A549 (cell line): Measurements from ENCODE around the gene LSR. TPM values are rescaled to one million over a fixed set of nuclear protein-coding genes. Genes with fewer than 3 reads are reported as not detected.

ENCODE experiments used
- ATAC-seq, 2 experiments: fragments of 200-7000 bp in 1 of 2; fragments of >200 bp in 1 of 2; cut with Nextera tagmentation in 1 of 2; cut with Tn5 transposase in 1 of 2; 3 replicates each; pipeline versions ENCODE4 v1.8.0 to v1.9.1; 2018 to 2020; ENCODE audit warnings: mild to moderate bottlenecking in 1 of 2, moderate library complexity in 1 of 2
- CTCF ChIA-PET: fragments of 300-600 bp; sonication (Branson Sonifier 250); formaldehyde crosslinking; extraction: SDS; loops from one replicate; lab custom pipeline; 2021; ENCODE audit warnings: antibody characterized with exemption, inconsistent platforms; lab: Yijun Ruan, JAX
- POLR2A ChIA-PET: fragments of 350-600 bp; formaldehyde crosslinking; extraction: SDS; loops from one replicate; lab custom pipeline; 2021; ENCODE audit warnings: antibody characterized with exemption, inconsistent platforms; lab: Yijun Ruan, JAX
- DNase-seq, 2 experiments: peaks; one replicate each; pipeline versions ENCODE4 v3.0.0 to v3.0.0-alpha.2; 2011 to 2016; ENCODE audit warnings: low read depth in 1 of 2, low spot score in 1 of 2
- FAIRE-seq: peaks from 2 replicates; lab custom pipeline; 2011; peaks lifted over from hg19 to GRCh38; lab: Jason Lieb, UNC
- H3K27ac ChIP-seq, 2 experiments: fragments of >200 bp; sonication (Bioruptor Twin); formaldehyde crosslinking; 3 replicates each; pipeline ENCODE4 v1.5.1; 2016 to 2017
- H3K4me1 ChIP-seq: fragments of >200 bp; sonication (Bioruptor Twin); formaldehyde crosslinking; 3 replicates; pipeline ENCODE4 v1.6.1; 2016
- H3K4me2 ChIP-seq: fragments of >200 bp; sonication (Bioruptor Twin); formaldehyde crosslinking; 3 replicates; pipeline ENCODE4 v1.6.1; 2016
- H3K4me3 ChIP-seq: fragments of >200 bp; sonication (Bioruptor Twin); formaldehyde crosslinking; 3 replicates; pipeline ENCODE4 v1.5.1; 2016
- H3K9me3 ChIP-seq: fragments of >200 bp; sonication (Bioruptor Twin); formaldehyde crosslinking; 3 replicates; pipeline ENCODE4 v1.6.1; 2016
- CBX8 ChIP-seq: fragments of 200-600 bp; sonication (generic); IDR thresholded peaks from 2 replicates; pipeline ENCODE4 v1.6.1; 2016
- CEBPB ChIP-seq, 2 experiments: fragments of >200 bp in 1 of 2; sonication (Bioruptor Twin) in 1 of 2; formaldehyde crosslinking in 1 of 2; IDR thresholded peaks; 2 replicates each; pipeline ENCODE4 v1.6.1; 2012 to 2016
- CHD4 ChIP-seq: fragments of 200-600 bp; sonication (generic); IDR thresholded peaks from 2 replicates; pipeline ENCODE4 v1.6.1; 2016; ENCODE audit warnings: antibody characterized with exemption, mild to moderate bottlenecking, borderline replicate concordance
- EHMT2 ChIP-seq: fragments of 200-600 bp; sonication (generic); IDR thresholded peaks from 2 replicates; pipeline ENCODE4 v1.6.1; 2016; ENCODE audit warnings: antibody characterized with exemption, low read depth, mild to moderate bottlenecking, moderate library complexity
- FOSB ChIP-seq: fragments of 250-450 bp; sonication (Bioruptor Pico); IDR thresholded peaks from 2 replicates; pipeline ENCODE4 v1.5.0; 2020; ENCODE audit warnings: mild to moderate bottlenecking, moderate library complexity
- FOSL2 ChIP-seq, 2 experiments: fragments of 450-650 bp in 1 of 2; fragments of >200 bp in 1 of 2; sonication (Bioruptor Twin) in 1 of 2; formaldehyde crosslinking; IDR thresholded peaks; 2 replicates each; pipeline versions ENCODE4 v1.5.0 to v1.6.1; 2016 to 2020; ENCODE audit warnings: mild to moderate bottlenecking in 1 of 2, moderate library complexity in 1 of 2
- GATA3 ChIP-seq: IDR thresholded peaks from 2 replicates; pipeline ENCODE4 v1.6.1; 2012; ENCODE audit warnings: borderline replicate concordance
- HOXA7 ChIP-seq: fragments of 250-450 bp; sonication (Bioruptor Pico); IDR thresholded peaks from 2 replicates; pipeline ENCODE4 v1.5.0; 2020; ENCODE audit warnings: mild to moderate bottlenecking, moderate library complexity
- HOXB5 ChIP-seq: fragments of 250-450 bp; sonication (Bioruptor Pico); IDR thresholded peaks from 2 replicates; pipeline ENCODE4 v1.5.0; 2020; ENCODE audit warnings: mild to moderate bottlenecking, moderate library complexity
- MYC ChIP-seq: IDR thresholded peaks from 2 replicates; pipeline ENCODE4 v1.6.1; 2012; ENCODE audit warnings: mild to moderate bottlenecking, inconsistent platforms, low read length, improper control_type of control experiment, borderline replicate concordance
- PHF8 ChIP-seq: fragments of 200-600 bp; sonication (generic); IDR thresholded peaks from 2 replicates; pipeline ENCODE4 v1.6.1; 2016; ENCODE audit warnings: low read depth, mild to moderate bottlenecking, antibody characterized with exemption, moderate library complexity, borderline replicate concordance
- RFX5 ChIP-seq: fragments of 450-650 bp; IDR thresholded peaks from 2 replicates; pipeline ENCODE4 v1.7.1; 2014; ENCODE audit warnings: antibody characterized with exemption, mild to moderate bottlenecking, moderate library complexity
- ZC3H11A ChIP-seq: fragments of 450-650 bp; IDR thresholded peaks from 2 replicates; pipeline ENCODE4 v1.6.1; 2014; ENCODE audit warnings: antibody characterized with exemption, mild to moderate bottlenecking
- ZNF302 ChIP-seq: fragments of 250-450 bp; sonication (Bioruptor Pico); IDR thresholded peaks from 2 replicates; pipeline ENCODE4 v1.9.0; 2021; ENCODE audit warnings: inconsistent platforms, mild to moderate bottlenecking, moderate library complexity
- ZSCAN20 ChIP-seq: fragments of 250-450 bp; sonication (Bioruptor Pico); IDR thresholded peaks from 2 replicates; pipeline ENCODE4 v1.8.0; 2022; ENCODE audit warnings: mild to moderate bottlenecking, moderate library complexity
- WGBS: methylation state at CpG from one replicate; pipeline ENCODE4 v1.1.6; 2017; ENCODE audit errors: missing lambda C conversion rate; 5-methylcytosine and 5-hydroxymethylcytosine counted together
- polyA plus RNA-seq, 4 experiments: library from polyadenylated mRNA; depleted of rRNA in 3 of 4; stranded (reverse); fragments of >200 nt; fragmentation: RNase III in 1 of 4; extraction: RNeasy Plus Mini Kit Qiagen cat#74134 plus additional on column Dnase treatment in 1 of 4; gene quantifications; 2 replicates in 3 of 4; 3 replicates in 1 of 4; pipeline ENCODE4 v1.2.3, GENCODE V29; 2011 to 2017
- TF ChIP-seq, protein P1 (sequence below): fragments of 150-350 bp; IDR thresholded peaks from 2 replicates; pipeline ENCODE4 v1.6.1; 2014; ENCODE audit warnings: low read depth, mild to moderate bottlenecking, low read length
- TF ChIP-seq, protein P2 (sequence below): IDR thresholded peaks from 2 replicates; pipeline ENCODE4 v1.6.1; 2012
- TF ChIP-seq, protein P3 (sequence below): fragments of >200 bp; sonication (Bioruptor Twin); formaldehyde crosslinking; IDR thresholded peaks from 3 replicates; pipeline ENCODE4 v1.6.1; 2016
- TF ChIP-seq, protein P4 (sequence below): fragments of >200 bp; sonication (Bioruptor Twin); formaldehyde crosslinking; IDR thresholded peaks from 2 replicates; pipeline ENCODE4 v1.6.1; 2016
- TF ChIP-seq, protein P5 (sequence below): fragments of >200 bp; sonication (Bioruptor Twin); formaldehyde crosslinking; IDR thresholded peaks from 3 replicates; pipeline ENCODE4 v1.5.1; 2016
- TF ChIP-seq, protein P6 (sequence below): fragments of 450-650 bp; IDR thresholded peaks from 2 replicates; pipeline ENCODE4 v1.6.1; 2014; ENCODE audit warnings: antibody characterized with exemption
- TF ChIP-seq, protein P7 (sequence below): fragments of 250-450 bp; sonication (Bioruptor Pico); IDR thresholded peaks from 2 replicates; pipeline ENCODE4 v1.5.0; 2020; ENCODE audit warnings: low read depth, mild to moderate bottlenecking, moderate library complexity

Gene LSR
- polyA plus RNA-seq, 2 of the 4 experiments (the other 2 are of a cell fraction), result 2.1 to 3.6 TPM

DNA sequence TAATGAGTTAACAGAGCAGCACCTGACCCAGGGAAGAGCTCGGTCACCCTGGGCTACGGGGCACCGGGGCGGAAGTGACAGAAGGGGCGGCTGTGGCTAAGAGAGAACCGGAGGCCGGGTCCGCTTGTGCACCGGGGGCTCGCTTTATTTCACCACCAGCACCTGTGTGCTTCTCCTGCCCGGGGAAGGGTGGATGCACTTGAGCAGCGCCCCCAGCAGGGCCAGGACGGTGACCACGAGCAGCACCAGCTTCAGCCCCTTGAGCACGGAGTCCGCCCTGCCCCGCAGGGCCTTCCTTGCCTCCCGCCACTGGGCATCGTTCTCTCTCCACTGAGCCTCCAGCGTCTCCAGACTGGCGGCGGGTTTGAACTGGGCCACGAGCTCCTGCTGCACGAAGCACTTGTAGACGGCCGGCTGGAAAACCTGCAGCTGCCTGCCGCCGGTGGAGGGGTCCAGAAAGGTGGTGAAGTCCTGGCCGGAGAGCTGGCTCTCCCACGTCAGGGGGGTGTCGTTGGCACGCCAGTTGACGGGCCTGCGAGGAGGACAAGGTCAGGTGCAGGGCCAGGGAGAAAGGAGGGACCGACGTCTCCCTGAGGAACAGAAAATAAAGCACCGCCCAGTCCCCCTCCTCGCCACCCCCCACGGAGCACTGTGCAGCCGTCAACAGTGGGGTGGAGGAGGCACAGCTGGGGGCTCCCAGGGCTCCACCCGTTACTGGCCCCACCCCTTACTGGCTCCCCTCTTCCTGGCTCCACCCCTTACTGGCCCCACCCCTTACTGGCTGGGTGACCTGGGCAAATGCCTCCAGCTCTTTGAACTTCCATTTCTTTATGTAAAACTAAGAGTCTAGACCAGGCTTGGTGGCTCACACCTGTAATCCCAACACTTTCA, 23.9 kb upstream of the LSR start:
- POLR2A ChIA-PET, result no interaction called here
- FAIRE-seq, result no peak

DNA sequence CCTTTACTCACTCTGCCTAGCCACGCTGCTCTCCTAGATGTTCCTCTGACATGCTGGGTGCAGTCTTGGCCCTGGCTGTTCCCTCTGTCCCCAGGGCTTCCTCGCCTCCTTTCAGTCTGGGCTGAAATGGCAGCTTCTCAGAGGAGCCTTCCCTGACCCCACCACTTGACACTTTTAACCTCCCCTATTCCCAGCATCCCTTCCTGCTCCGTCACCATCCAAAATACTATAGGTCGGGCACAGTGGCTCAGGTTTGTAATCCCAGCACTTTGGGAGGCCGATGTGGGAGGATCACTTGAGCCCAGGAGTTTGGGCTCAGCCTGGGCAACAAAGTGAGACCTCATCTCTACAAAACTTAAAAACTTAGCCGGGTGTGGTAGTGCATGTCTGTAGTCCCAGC, 22.9 kb upstream of the LSR start:
- H3K27ac ChIP-seq, result no peak overlapping the region
- WGBS, result 44% methylated on average over 6 of the region's 6 CpGs
- H3K4me1 ChIP-seq, result no peaks in the 10 kb centered on the region
- TF ChIP-seq HOXA7 (no peak), FOSB (CRISPR knock-in tag) (no peak), ZNF302 (CRISPR knock-in tag) (no peak), ZC3H11A (no peak), MYC (no peak), CHD4 (no peak)
- TF ChIP-seq, protein P1, sequence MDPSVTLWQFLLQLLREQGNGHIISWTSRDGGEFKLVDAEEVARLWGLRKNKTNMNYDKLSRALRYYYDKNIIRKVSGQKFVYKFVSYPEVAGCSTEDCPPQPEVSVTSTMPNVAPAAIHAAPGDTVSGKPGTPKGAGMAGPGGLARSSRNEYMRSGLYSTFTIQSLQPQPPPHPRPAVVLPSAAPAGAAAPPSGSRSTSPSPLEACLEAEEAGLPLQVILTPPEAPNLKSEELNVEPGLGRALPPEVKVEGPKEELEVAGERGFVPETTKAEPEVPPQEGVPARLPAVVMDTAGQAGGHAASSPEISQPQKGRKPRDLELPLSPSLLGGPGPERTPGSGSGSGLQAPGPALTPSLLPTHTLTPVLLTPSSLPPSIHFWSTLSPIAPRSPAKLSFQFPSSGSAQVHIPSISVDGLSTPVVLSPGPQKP, result no peak
- TF ChIP-seq, protein P2, sequence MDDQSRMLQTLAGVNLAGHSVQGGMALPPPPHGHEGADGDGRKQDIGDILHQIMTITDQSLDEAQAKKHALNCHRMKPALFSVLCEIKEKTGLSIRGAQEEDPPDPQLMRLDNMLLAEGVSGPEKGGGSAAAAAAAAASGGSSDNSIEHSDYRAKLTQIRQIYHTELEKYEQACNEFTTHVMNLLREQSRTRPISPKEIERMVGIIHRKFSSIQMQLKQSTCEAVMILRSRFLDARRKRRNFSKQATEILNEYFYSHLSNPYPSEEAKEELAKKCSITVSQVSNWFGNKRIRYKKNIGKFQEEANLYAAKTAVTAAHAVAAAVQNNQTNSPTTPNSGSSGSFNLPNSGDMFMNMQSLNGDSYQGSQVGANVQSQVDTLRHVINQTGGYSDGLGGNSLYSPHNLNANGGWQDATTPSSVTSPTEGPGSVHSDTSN, result no peak
- DNase-seq (no peak), FAIRE-seq (no peak), ATAC-seq (no peak)
- POLR2A ChIA-PET, result no interaction called here
- CTCF ChIA-PET, result interaction anchor here (1.0 kb wide), 2 partner anchors 11 to 38 kb away, joined by 3 read pairs; no protein-coding TSS in a partner anchor
- H3K4me3 ChIP-seq, result no peak overlapping the region
- peaks cover 5% of the 10 kb centered on the region; the same call in 1 of the 3 replicates for H3K9me3 ChIP-seq
- no peak overlapping the region for H3K4me2 ChIP-seq

More for the DNA sequence above, 23.9 kb upstream of the LSR start:
- no peak overlapping the region for H3K27ac ChIP-seq
- no peak for TF ChIP-seq GATA3
- no peak for TF ChIP-seq RFX5
- TF ChIP-seq, protein P3, sequence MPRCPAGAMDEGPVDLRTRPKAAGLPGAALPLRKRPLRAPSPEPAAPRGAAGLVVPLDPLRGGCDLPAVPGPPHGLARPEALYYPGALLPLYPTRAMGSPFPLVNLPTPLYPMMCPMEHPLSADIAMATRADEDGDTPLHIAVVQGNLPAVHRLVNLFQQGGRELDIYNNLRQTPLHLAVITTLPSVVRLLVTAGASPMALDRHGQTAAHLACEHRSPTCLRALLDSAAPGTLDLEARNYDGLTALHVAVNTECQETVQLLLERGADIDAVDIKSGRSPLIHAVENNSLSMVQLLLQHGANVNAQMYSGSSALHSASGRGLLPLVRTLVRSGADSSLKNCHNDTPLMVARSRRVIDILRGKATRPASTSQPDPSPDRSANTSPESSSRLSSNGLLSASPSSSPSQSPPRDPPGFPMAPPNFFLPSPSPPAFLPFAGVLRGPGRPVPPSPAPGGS, result no peak
- TF ChIP-seq, protein P4, sequence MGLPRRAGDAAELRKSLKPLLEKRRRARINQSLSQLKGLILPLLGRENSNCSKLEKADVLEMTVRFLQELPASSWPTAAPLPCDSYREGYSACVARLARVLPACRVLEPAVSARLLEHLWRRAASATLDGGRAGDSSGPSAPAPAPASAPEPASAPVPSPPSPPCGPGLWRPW, result no peak
- TF ChIP-seq PHF8, result no peak
- no peak for TF ChIP-seq CEBPB (IDR thresholded peaks at IDR 0.05)
- TF ChIP-seq CBX8, result no peak
- TF ChIP-seq, protein P2, result no peak
- TF ChIP-seq, protein P5, sequence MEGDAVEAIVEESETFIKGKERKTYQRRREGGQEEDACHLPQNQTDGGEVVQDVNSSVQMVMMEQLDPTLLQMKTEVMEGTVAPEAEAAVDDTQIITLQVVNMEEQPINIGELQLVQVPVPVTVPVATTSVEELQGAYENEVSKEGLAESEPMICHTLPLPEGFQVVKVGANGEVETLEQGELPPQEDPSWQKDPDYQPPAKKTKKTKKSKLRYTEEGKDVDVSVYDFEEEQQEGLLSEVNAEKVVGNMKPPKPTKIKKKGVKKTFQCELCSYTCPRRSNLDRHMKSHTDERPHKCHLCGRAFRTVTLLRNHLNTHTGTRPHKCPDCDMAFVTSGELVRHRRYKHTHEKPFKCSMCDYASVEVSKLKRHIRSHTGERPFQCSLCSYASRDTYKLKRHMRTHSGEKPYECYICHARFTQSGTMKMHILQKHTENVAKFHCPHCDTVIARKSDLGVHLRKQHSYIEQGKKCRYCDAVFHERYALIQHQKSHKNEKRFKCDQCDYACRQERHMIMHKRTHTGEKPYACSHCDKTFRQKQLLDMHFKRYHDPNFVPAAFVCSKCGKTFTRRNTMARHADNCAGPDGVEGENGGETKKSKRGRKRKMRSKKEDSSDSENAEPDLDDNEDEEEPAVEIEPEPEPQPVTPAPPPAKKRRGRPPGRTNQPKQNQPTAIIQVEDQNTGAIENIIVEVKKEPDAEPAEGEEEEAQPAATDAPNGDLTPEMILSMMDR, result no peak
- TF ChIP-seq, protein P6, sequence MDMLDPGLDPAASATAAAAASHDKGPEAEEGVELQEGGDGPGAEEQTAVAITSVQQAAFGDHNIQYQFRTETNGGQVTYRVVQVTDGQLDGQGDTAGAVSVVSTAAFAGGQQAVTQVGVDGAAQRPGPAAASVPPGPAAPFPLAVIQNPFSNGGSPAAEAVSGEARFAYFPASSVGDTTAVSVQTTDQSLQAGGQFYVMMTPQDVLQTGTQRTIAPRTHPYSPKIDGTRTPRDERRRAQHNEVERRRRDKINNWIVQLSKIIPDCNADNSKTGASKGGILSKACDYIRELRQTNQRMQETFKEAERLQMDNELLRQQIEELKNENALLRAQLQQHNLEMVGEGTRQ, result no peak
- no peak for TF ChIP-seq FOSL2 (IDR thresholded peaks at IDR 0.05)
- no peak for TF ChIP-seq FOSL2 (CRISPR knock-in tag; IDR thresholded peaks at IDR 0.05)
- no peak for TF ChIP-seq EHMT2
- TF ChIP-seq HOXB5 (CRISPR knock-in tag), result no peak
- TF ChIP-seq, protein P7, sequence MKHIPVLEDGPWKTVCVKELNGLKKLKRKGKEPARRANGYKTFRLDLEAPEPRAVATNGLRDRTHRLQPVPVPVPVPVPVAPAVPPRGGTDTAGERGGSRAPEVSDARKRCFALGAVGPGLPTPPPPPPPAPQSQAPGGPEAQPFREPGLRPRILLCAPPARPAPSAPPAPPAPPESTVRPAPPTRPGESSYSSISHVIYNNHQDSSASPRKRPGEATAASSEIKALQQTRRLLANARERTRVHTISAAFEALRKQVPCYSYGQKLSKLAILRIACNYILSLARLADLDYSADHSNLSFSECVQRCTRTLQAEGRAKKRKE (CRISPR knock-in tag), result no peak
- TF ChIP-seq ZSCAN20, result no peak
- no peak for TF ChIP-seq ZNF302 (CRISPR knock-in tag)
- no peak overlapping the region for H3K4me3 ChIP-seq
- peaks cover 13% of the 10 kb centered on the region; the same call in 2 of the 3 replicates for H3K9me3 ChIP-seq
- 63% methylated on average over 41 of the region's 41 CpGs for WGBS
- no peaks in the 10 kb centered on the region for H3K4me1 ChIP-seq
- no peak overlapping the region for H3K4me2 ChIP-seq
- ATAC-seq (no peak), DNase-seq (no peak)
- CTCF ChIA-PET, result no interaction called here
